HepG2 (cell line): Measurements from ENCODE around the gene ESAM. TPM values are rescaled to one million over a fixed set of nuclear protein-coding genes. Genes with fewer than 3 reads are reported as not detected.

ENCODE experiments used
- ATAC-seq: fragments of 200-7000 bp; cut with Tn5 transposase; 3 replicates; pipeline ENCODE4 v1.9.1; 2020; ENCODE audit warnings: mild to moderate bottlenecking, moderate library complexity
- BruUV-seq: library from RNA; stranded (reverse); fragments of 400-500 nt; replicated peaks from 2 replicates; lab custom pipeline; 2021; lab: Mats Ljungman, UMichigan
- CTCF ChIA-PET: fragments of 300-600 bp; formaldehyde crosslinking; extraction: SDS; loops from one replicate; lab custom pipeline; 2021; ENCODE audit warnings: low total read pairs, inconsistent platforms, low intra/inter-chr PET ratio; lab: Yijun Ruan, JAX
- POLR2A ChIA-PET: fragments of 350-600 bp; sonication (Branson Sonifier 250); formaldehyde crosslinking; loops from one replicate; lab custom pipeline; 2020; ENCODE audit warnings: antibody characterized with exemption, inconsistent platforms; lab: Yijun Ruan, JAX
- DNase-seq: peaks from one replicate; pipeline ENCODE4 v3.0.0-alpha.2; 2015; ENCODE audit warnings: low spot score
- FAIRE-seq: peaks from 3 replicates; lab custom pipeline; 2011; peaks lifted over from hg19 to GRCh38; lab: Jason Lieb, UNC
- H2AFZ ChIP-seq: one replicate; pipeline ENCODE4 v1.6.1; 2011; ENCODE audit warnings: low read length, inconsistent platforms
- H3K27ac ChIP-seq: fragments of 300-600 bp; 3 replicates; pipeline ENCODE4 v1.8.0; 2011; ENCODE audit warnings: mixed run types, mild to moderate bottlenecking, mixed read lengths, low read length, inconsistent platforms; ENCODE audit not compliant: insufficient read depth; ENCODE audit errors: extremely low read length
- H3K27me3 ChIP-seq, 2 experiments: fragments of 200-600 bp in 1 of 2; 2 replicates in 1 of 2; 3 replicates in 1 of 2; pipeline versions ENCODE4 v1.6.0 to v1.8.0; 2011; ENCODE audit warnings: low read length in 2 of 2, mild to moderate bottlenecking in 2 of 2, moderate library complexity in 2 of 2, inconsistent platforms in 1 of 2; ENCODE audit not compliant: insufficient read depth in 2 of 2, control insufficient read depth in 1 of 2
- H3K36me3 ChIP-seq, 2 experiments: fragments of 200-600 bp in 1 of 2; replicated peaks in 1 of 2; 2 replicates in 1 of 2; 3 replicates in 1 of 2; pipeline versions ENCODE4 v1.5.1 to v1.8.0; 2011; ENCODE audit warnings: low read length in 2 of 2, inconsistent platforms in 1 of 2; ENCODE audit not compliant: insufficient read depth in 2 of 2, control insufficient read depth in 1 of 2
- H3K4me1 ChIP-seq: 2 replicates; pipeline ENCODE4 v1.5.1; 2012; ENCODE audit warnings: low read length, inconsistent platforms; ENCODE audit not compliant: insufficient read depth
- H3K4me2 ChIP-seq: 2 replicates; pipeline ENCODE4 v1.6.0; 2011; ENCODE audit warnings: low read depth, low read length, inconsistent platforms
- H3K4me3 ChIP-seq, 3 experiments: fragments of 200-600 bp in 1 of 3; sonication (generic), shearing (Covaris generic) in 1 of 3; replicated peaks in 1 of 3; 2 replicates each; pipeline ENCODE4 v1.5.1; 2011 to 2016; ENCODE audit warnings: low read length in 3 of 3, inconsistent platforms in 2 of 3, low read depth in 2 of 3, mild to moderate bottlenecking in 2 of 3, control low read depth in 1 of 3, mixed read lengths in 1 of 3; ENCODE audit not compliant: insufficient read depth in 1 of 3
- H3K79me2 ChIP-seq: one replicate; pipeline ENCODE4 v1.6.1; 2011; ENCODE audit warnings: low read length, inconsistent platforms; ENCODE audit not compliant: insufficient read depth
- H3K9ac ChIP-seq: 2 replicates; pipeline ENCODE4 v1.6.0; 2011; ENCODE audit warnings: mild to moderate bottlenecking, low read depth, low read length, inconsistent platforms; ENCODE audit not compliant: insufficient read depth
- H3K9me3 ChIP-seq: 2 replicates; pipeline ENCODE4 v1.5.1; 2012; ENCODE audit warnings: mild to moderate bottlenecking, low read length
- H4K20me1 ChIP-seq: 2 replicates; pipeline ENCODE4 v1.6.0; 2011; ENCODE audit warnings: inconsistent platforms, mild to moderate bottlenecking, low read length, moderate library complexity; ENCODE audit not compliant: insufficient read depth
- AKAP8 ChIP-seq: sonication (generic); formaldehyde crosslinking; IDR thresholded peaks from 2 replicates; pipeline ENCODE4 v1.5.1; 2020; ENCODE audit warnings: mild to moderate bottlenecking, missing genetic modification reagents
- BORCS8-MEF2B ChIP-seq: sonication (generic); formaldehyde crosslinking; IDR thresholded peaks from 2 replicates; pipeline ENCODE4 v1.8.0; 2022; ENCODE audit warnings: mild to moderate bottlenecking, missing genetic modification reagents
- KAT7 ChIP-seq: IDR thresholded peaks from 2 replicates; pipeline ENCODE4 v1.6.1; 2018; ENCODE audit warnings: borderline replicate concordance, missing compliant biosample characterization
- KMT2A ChIP-seq: sonication (generic); formaldehyde crosslinking; IDR thresholded peaks from 2 replicates; pipeline ENCODE4 v1.4.0; 2020; ENCODE audit warnings: missing genetic modification reagents
- ZNF274 ChIP-seq: sonication (generic); formaldehyde crosslinking; IDR thresholded peaks from 2 replicates; pipeline ENCODE4 v1.5.1; 2020; ENCODE audit warnings: mild to moderate bottlenecking, missing genetic modification reagents
- ZNF432 ChIP-seq: sonication (generic); formaldehyde crosslinking; IDR thresholded peaks from 2 replicates; pipeline ENCODE4 v1.5.0; 2020; ENCODE audit warnings: missing genetic modification reagents, mild to moderate bottlenecking, borderline replicate concordance
- ZNF570 ChIP-seq: sonication (generic); formaldehyde crosslinking; IDR thresholded peaks from 2 replicates; pipeline ENCODE4 v1.4.0; 2020; ENCODE audit warnings: mild to moderate bottlenecking, missing genetic modification reagents, borderline replicate concordance
- ZNF616 ChIP-seq: sonication (generic); formaldehyde crosslinking; IDR thresholded peaks from 2 replicates; pipeline ENCODE4 v1.5.0; 2020; ENCODE audit warnings: low read depth, mild to moderate bottlenecking, missing genetic modification reagents
- ZNF713 ChIP-seq: sonication (generic); formaldehyde crosslinking; IDR thresholded peaks from 2 replicates; pipeline ENCODE4 v1.4.0; 2020; ENCODE audit warnings: mild to moderate bottlenecking, missing genetic modification reagents
- WGBS: methylation state at CpG from one replicate; pipeline ENCODE4 v1.1.6; 2017; ENCODE audit warnings: low lambda C conversion rate; 5-methylcytosine and 5-hydroxymethylcytosine counted together
- in situ Hi-C: cut with HindIII; loops from 2 replicates; pipeline ENCODE4 v1.10.0; 2017; ENCODE audit warnings: low pct_unique_long_range_greater_than_20kb; ENCODE audit not compliant: extremely low pct_ligation_motif_present
- intact Hi-C: fragments of 100-400 bp; cut with micrococcal nuclease; formaldehyde crosslinking; loops from one replicate; pipeline ENCODE4 v1.10.0; 2022; ENCODE audit not compliant: unreplicated experiment
- polyA plus RNA-seq, 8 experiments: library from polyadenylated mRNA; depleted of rRNA in 3 of 8; stranded (reverse) in 7 of 8; unstranded in 1 of 8; fragments of >200 nt; fragmentation: Illumina TruSeq in 4 of 8; extraction: Trizol in 4 of 8; gene quantifications; 2 replicates each; pipeline versions ENCODE4 v1.2.1 to v1.2.3, GENCODE V29; 2011 to 2016; ENCODE audit warnings: low read depth in 4 of 8, missing spikeins in 1 of 8, mixed read lengths in 1 of 8; ENCODE audit not compliant: insufficient read depth in 1 of 8
- total RNA-seq, 5 experiments: library from RNA; depleted of rRNA; stranded (reverse); fragments of >200 nt; fragmentation: Illumina TruSeq; extraction: Trizol; gene quantifications; 2 replicates each; pipeline ENCODE4 v1.2.3, GENCODE V29; 2016; ENCODE audit warnings: low read depth in 1 of 5
- TF ChIP-seq, protein P1 (sequence below): sonication (generic); formaldehyde crosslinking; IDR thresholded peaks from 2 replicates; pipeline ENCODE4 v1.5.0; 2020; ENCODE audit warnings: missing genetic modification reagents
- TF ChIP-seq, protein P2 (sequence below): sonication (generic); formaldehyde crosslinking; IDR thresholded peaks from 2 replicates; pipeline ENCODE4 v1.5.0; 2020; ENCODE audit warnings: missing genetic modification reagents
- TF ChIP-seq, protein P3 (sequence below): sonication (generic); formaldehyde crosslinking; IDR thresholded peaks from 2 replicates; pipeline ENCODE4 v1.5.1; 2020; ENCODE audit warnings: missing genetic modification reagents, mild to moderate bottlenecking, borderline replicate concordance
- TF ChIP-seq, protein P4 (sequence below): IDR thresholded peaks from 2 replicates; pipeline ENCODE4 v1.6.1; 2016; ENCODE audit warnings: low read depth, control low read depth
- TF ChIP-seq, protein P5 (sequence below): sonication (generic); formaldehyde crosslinking; conservative IDR thresholded peaks from 2 replicates; pipeline ENCODE4 v1.4.0; 2020; ENCODE audit warnings: missing genetic modification reagents
- TF ChIP-seq, protein P6 (sequence below): sonication (generic); formaldehyde crosslinking; IDR thresholded peaks from 2 replicates; pipeline ENCODE4 v1.4.0; 2020; ENCODE audit warnings: missing genetic modification reagents

The ESAM gene
- total and polyA plus RNA-seq, 2 of the 13 experiments (the other 11 are each of a cell fraction or from before 2014, with no cell fraction given): 1.2 to 6.8 TPM

DNA sequence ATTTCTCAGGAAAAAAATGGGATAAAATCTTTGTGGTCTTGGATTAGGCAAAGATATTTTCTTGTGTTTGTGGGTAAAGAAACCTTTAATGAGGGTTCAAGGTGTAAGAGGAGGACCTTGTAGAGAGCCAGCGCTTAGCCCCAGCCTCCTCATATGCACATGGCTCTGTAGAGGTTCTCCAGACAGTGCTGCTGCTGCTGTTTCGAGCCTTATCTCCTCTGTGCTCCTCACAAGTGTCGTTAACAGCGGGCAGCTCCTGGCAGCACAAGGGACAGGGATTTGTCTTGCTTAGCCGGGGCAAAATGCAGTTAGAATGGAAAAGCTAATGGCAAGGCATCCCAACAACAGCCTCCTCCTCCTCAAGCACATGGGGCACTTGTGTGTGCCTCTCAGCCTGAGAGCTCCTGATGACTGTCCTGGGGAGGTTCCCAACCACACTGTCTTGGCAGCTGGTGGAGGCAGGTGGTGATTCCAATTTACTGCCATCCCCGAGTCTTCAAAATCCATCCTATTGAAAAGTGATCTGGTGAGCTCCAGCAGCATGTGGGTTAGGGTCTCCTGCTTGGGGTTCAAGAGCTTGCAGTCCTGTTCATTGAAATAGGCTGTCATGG, 45.7 kb upstream of the ESAM start (continued):
- TF ChIP-seq KAT7 (CRISPR knock-in tag) (no peak), ZNF432 (CRISPR knock-in tag) (no peak), ZNF616 (CRISPR knock-in tag) (no peak), KMT2A (CRISPR knock-in tag) (no peak)
- TF ChIP-seq, protein P1, sequence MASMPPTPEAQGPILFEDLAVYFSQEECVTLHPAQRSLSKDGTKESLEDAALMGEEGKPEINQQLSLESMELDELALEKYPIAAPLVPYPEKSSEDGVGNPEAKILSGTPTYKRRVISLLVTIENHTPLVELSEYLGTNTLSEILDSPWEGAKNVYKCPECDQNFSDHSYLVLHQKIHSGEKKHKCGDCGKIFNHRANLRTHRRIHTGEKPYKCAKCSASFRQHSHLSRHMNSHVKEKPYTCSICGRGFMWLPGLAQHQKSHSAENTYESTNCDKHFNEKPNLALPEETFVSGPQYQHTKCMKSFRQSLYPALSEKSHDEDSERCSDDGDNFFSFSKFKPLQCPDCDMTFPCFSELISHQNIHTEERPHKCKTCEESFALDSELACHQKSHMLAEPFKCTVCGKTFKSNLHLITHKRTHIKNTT (CRISPR knock-in tag): no peak
- TF ChIP-seq, protein P2, sequence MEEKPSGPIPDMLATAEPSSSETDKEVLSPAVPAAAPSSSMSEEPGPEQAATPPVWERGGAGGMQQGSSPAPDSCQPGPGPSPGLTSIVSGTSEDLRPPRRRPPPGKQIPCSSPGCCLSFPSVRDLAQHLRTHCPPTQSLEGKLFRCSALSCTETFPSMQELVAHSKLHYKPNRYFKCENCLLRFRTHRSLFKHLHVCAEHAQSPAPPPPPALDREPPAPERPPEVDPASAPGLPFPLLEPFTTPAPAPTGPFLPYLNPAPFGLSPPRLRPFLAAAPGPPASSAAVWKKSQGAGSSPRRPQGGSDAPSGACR (CRISPR knock-in tag): no peak
- TF ChIP-seq, protein P3, sequence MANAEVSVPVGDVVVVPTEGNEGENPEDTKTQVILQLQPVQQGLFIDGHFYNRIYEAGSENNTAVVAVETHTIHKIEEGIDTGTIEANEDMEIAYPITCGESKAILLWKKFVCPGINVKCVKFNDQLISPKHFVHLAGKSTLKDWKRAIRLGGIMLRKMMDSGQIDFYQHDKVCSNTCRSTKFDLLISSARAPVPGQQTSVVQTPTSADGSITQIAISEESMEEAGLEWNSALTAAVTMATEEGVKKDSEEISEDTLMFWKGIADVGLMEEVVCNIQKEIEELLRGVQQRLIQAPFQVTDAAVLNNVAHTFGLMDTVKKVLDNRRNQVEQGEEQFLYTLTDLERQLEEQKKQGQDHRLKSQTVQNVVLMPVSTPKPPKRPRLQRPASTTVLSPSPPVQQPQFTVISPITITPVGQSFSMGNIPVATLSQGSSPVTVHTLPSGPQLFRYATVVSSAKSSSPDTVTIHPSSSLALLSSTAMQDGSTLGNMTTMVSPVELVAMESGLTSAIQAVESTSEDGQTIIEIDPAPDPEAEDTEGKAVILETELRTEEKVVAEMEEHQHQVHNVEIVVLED: no peak

DNA sequence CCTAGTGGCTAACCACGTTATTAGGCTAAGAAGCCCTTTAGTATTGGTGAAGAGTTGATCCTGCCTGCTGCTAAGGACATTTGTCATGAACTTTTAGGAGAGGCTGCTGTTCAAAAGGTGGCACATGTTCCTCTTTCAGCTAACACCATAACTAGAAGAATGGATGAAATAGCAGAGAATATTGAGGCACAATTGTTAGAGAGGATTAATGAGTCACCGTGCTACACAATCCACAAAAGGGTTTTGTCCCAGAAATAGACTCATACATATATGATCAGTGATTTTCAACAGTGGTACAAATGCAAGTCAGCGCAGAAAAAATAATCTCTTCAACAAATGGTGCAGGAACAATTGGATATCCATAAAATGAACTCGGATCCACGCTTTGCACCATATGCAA, 45.1 kb upstream of the ESAM start:
- Histone ChIP-seq H3K4me1 (peaks cover 10% of the 10 kb centered on the region), H3K36me3 (no peaks in the 10 kb centered on the region), H3K27ac (no peak overlapping the region), H3K9me3 (no peaks in the 10 kb centered on the region), H4K20me1 (no peaks in the 10 kb centered on the region), H3K4me3 (no peak overlapping the region), H3K79me2 (no peaks in the 10 kb centered on the region), H3K27me3 (no peaks in the 10 kb centered on the region), H2AFZ (no peak overlapping the region), H3K9ac (no peak overlapping the region), H3K4me2 (no peak overlapping the region)
- 77% methylated on average over 5 of the region's 5 CpGs for WGBS
- intact Hi-C loops: no loop called here
- ATAC-seq (no peak), DNase-seq (no peak), FAIRE-seq (no peak)
- no TSS peak for BruUV-seq
- ChIA-PET CTCF (no interaction called here), POLR2A (no interaction called here)
- in situ Hi-C loops: no loop called here
- TF ChIP-seq, protein P4, sequence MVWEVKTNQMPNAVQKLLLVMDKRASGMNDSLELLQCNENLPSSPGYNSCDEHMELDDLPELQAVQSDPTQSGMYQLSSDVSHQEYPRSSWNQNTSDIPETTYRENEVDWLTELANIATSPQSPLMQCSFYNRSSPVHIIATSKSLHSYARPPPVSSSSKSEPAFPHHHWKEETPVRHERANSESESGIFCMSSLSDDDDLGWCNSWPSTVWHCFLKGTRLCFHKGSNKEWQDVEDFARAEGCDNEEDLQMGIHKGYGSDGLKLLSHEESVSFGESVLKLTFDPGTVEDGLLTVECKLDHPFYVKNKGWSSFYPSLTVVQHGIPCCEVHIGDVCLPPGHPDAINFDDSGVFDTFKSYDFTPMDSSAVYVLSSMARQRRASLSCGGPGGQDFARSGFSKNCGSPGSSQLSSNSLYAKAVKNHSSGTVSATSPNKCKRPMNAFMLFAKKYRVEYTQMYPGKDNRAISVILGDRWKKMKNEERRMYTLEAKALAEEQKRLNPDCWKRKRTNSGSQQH: no peak
- TF ChIP-seq, protein P5, sequence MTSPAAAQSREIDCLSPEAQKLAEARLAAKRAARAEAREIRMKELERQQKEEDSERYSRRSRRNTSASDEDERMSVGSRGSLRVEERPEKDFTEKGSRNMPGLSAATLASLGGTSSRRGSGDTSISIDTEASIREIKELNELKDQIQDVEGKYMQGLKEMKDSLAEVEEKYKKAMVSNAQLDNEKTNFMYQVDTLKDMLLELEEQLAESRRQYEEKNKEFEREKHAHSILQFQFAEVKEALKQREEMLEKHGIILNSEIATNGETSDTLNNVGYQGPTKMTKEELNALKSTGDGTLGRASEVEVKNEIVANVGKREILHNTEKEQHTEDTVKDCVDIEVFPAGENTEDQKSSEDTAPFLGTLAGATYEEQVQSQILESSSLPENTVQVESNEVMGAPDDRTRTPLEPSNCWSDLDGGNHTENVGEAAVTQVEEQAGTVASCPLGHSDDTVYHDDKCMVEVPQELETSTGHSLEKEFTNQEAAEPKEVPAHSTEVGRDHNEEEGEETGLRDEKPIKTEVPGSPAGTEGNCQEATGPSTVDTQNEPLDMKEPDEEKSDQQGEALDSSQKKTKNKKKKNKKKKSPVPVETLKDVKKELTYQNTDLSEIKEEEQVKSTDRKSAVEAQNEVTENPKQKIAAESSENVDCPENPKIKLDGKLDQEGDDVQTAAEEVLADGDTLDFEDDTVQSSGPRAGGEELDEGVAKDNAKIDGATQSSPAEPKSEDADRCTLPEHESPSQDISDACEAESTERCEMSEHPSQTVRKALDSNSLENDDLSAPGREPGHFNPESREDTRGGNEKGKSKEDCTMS: no peak
- TF ChIP-seq AKAP8 (no peak), ZNF570 (CRISPR knock-in tag) (no peak), ZNF713 (no peak), BORCS8-MEF2B (CRISPR knock-in tag) (no peak), ZNF274 (no peak)
- TF ChIP-seq, protein P6, sequence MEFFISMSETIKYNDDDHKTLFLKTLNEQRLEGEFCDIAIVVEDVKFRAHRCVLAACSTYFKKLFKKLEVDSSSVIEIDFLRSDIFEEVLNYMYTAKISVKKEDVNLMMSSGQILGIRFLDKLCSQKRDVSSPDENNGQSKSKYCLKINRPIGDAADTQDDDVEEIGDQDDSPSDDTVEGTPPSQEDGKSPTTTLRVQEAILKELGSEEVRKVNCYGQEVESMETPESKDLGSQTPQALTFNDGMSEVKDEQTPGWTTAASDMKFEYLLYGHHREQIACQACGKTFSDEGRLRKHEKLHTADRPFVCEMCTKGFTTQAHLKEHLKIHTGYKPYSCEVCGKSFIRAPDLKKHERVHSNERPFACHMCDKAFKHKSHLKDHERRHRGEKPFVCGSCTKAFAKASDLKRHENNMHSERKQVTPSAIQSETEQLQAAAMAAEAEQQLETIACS: no peak
